ENCODE measurements around the gene C19orf73.
"Not testable (repeated sequence)": the region's sequence is repeated elsewhere in the genome, so short reads cannot be mapped to it uniquely, and the experiment has no call there.

C19orf73 gene

DNA sequence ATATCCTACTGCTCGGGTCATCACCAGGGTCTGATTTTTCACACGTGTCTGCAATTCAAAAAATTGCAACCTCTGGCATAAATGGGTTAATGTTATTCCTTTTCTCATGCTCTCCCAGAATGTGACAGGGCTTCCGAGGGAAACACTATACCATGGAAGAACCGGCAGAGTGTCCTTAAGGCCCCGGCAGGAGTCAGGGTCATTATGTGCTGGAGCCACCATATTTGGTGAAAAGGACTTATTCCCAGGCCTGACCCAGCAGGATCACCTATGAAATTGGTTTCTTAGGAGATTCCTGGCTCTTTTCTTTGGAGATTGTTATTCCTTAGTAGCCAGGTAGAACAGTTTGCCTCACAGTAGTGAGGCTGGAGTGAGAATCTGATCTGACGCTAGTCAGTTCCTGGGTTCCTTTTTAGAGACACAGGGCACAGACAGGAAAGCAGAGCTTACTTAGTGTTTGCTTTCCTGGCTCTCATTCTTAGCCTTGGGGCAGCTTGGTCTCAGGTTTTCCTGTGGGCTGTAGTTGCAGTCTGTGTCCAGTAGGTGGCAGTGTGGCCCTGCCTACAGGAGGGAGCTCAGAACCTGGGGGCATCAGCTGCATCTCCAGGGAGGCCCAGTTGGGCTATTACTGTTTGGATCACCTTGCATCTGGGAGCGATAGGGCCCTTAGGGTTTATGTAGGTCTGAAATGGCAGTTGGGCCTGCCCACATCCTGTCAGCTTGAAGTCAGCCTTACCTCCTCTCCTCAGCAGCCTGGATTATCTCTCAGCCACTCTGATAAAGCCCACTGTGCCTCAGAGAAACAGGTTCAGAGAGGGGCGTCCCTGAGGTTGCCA, 21.3 kb downstream of the C19orf73 start:
- peak; percentile 67 to 81 for ATAC-seq

DNA sequence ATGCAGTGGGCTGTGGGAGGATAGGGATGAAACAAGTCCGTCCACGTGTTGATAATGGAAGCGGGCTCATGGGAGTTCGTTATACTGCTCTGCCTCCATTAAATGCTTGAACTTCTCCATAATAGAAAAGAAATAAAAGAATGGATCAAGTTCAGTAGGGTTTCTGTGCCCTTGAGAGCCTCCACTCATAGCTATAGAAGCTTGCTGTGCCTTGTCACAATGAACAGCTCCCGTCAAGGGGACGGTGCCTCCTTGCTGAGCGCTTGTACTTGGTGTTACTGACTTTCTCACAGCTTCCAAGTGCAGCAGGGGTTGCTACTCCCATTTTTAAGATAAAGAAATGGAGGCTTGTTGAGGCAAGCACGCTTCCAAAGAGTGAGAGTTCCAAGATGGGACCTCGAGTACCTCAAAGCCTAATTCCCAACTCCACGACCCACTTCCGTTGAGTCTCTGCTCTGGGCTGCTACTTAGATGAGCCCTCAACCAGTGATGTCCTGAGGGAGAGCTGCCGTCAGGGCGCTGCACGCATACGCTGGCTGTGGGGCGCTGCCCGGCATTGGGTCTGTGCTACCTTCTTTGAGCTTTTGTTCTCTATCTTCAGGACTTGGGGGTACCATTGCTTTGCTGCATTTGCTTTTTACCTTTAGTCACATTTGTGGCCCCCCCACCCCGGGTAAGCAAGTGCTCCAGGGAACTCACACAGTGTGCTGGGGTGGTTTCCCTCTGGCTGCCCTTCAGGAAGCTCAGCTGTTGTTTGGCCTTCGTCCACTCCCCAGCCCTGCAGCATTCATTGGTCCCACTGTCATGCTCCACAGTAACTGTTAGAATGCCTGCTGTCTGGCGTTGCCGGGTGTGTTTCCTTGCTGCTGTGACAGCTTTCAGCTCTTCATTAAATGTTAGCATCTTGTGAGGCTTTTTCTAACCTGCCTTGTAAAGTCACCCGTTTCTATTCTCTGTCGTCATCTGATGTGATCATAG, 24.1 kb downstream of the C19orf73 start:
- no peak for ATAC-seq

DNA sequence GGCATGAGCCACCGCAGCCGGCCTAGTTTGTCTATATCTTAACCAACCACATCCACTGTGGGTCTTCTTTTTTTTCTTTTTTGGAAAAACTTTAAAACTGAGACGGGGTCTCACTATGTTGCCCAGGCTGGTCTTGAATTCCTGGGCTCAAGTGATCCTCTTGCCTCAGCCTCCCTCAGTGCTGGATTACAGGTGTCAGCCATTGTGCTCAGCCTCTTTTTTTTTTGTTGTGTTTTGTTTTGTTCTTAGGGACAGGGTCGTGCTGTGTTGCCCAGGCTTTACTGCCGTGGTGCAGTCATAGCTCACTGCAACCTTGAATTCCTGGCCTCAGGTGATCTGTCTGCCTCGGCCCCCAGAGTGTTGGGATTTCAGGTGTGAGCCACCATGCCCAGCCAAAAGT, 26.3 kb downstream of the C19orf73 start:
- ATAC-seq = no peak

DNA sequence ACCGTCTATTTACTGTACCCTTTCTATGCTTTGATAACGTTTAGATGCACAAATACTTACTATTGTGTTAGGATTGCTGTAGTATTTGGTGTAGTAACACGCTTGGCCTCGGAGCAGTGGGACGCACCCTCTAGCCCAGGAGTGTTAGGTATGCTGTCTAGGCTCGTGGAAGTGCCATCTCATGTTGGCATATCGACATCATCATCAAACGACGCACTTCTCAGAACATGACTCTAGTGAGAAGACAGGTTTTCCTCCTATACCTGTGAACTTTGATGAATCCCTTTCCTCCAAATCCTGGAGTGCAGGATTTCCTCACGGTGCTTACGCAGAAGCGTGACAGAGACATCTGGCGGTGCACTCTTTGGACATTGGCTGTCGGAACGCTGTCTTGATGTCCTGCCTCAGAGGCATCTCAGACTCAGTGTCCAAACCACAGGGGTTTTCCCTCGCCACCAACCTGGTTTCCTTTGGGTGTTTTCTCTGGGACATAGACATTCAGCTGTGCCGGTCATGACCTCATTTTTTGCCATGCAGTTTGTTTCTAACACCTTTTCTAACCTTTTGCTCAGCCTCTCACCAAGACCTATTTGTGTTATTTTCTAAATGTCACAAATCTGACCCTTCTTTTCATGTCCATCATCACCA, 27.4 kb downstream of the C19orf73 start:
- no peak for ATAC-seq

DNA sequence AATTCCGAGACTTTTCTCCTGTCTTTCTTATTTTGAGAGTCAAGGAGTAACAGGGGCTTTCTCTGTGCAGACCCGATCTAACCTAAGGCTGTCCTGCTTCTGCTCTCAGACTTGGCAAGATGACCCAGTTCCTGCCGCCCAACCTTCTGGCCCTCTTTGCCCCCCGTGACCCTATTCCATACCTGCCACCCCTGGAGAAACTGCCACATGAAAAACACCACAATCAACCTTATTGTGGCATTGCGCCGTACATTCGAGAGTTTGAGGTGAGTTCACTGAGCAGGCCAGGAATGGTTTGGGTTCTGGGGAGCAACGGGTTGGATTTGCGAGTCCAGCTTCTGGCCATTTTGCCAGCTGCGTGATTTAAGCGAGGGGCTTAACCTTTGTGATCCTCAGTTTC, 32.6 kb downstream of the C19orf73 start:
- no peak for ATAC-seq

GRCh38 chr19:49085868-49086232, 33.1 kb downstream of the C19orf73 start:
- ATAC-seq = no peak

GRCh38 chr19:49085020-49085867, 33.7 kb downstream of the C19orf73 start, which contains the start of gene SNRNP70:
Gene SNRNP70 (plus strand): TSS chr19:49085451. CDS start chr19:49086415, 964 bp downstream.
- peak; percentile 94 for ATAC-seq

GRCh38 chr19:49084206-49085019, 34.5 kb downstream of the C19orf73 start:
- no peak for ATAC-seq

- ATAC-seq = no peak
Observed at GRCh38 chr19:49081273-49081672, 37.7 kb downstream of the C19orf73 start.

DNA sequence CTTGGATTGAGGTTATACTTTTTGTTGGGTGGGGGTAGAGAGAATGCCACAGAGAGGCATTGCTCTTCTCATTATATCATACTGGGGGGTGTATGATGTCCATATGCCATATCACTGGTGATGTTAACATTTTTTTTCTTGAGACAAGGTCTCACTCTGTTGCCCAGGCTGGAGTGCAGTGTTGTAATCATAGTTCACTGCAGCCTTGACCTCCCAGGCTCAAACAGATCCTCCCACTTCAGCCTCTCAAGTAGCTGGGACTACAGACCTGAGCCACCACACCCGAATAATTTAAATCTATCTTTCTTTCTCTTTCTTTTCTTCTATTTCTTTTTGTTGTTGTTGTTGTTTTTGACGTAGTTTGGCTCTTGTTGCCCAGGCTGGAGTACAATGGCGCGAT, 38.6 kb downstream of the C19orf73 start:
- no peak for ATAC-seq

- not testable (repeated sequence) for ATAC-seq
Observed at GRCh38 chr19:49074869-49075268, 44.1 kb downstream of the C19orf73 start.

- ATAC-seq = no peak
Observed at GRCh38 chr19:49073514-49074378, 45.2 kb downstream of the C19orf73 start.

GRCh38 chr19:49071860-49072547, 46.9 kb downstream of the C19orf73 start:
- ATAC-seq = peak in 1 of 2 donors; percentile 13

- ATAC-seq = no peak
Observed at GRCh38 chr19:49070416-49070815, 48.5 kb downstream of the C19orf73 start.

DNA sequence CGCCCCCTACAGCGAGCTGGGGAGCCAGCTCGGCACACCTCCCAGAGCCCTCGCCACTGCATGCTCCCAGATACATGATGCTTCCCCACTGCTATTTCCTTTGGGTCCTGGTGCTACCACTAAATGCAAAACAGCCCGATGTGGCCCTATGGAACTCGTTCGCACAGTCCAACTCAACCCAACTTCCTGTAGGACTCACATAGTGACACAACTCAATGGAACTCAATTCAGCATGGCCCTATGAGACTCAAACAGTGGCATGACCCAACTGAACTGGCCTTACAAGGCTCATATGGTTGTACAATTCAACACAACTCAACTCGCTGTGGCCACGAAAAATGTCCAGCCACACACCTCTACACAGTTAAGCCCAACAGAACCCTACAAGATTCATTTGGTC, 49.9 kb downstream of the C19orf73 start:
- ATAC-seq = no peak
